HL-60 (cell line): ENCODE results near the gene INTS13.

Source experiments
- DNase-seq, 2 experiments: peaks; one replicate each; pipeline ENCODE4 v3.0.0-alpha.2; 2010 to 2020; ENCODE audit warnings: low read depth in 1 of 2, low spot score in 1 of 2
- H3K27ac ChIP-seq: fragments of 250-450 bp; sonication (Bioruptor Pico); replicated peaks from 2 replicates; pipeline ENCODE4 v1.5.1; 2020; ENCODE audit warnings: mild to moderate bottlenecking, moderate library complexity
- H3K27me3 ChIP-seq: fragments of 250-450 bp; sonication (Bioruptor Pico); 2 replicates; pipeline ENCODE4 v1.5.1; 2021; ENCODE audit warnings: mild to moderate bottlenecking, moderate library complexity; ENCODE audit not compliant: insufficient read depth, poor library complexity, severe bottlenecking
- H3K4me3 ChIP-seq: replicated peaks from 2 replicates; pipeline ENCODE4 v1.5.1; 2011; ENCODE audit warnings: mild to moderate bottlenecking, control low read depth, low read length; ENCODE audit not compliant: insufficient read depth
- CTCF ChIP-seq: IDR thresholded peaks from one replicate; pipeline ENCODE4 v1.5.1; 2011; ENCODE audit warnings: low read length, control low read depth, inconsistent platforms; ENCODE audit not compliant: insufficient read depth
- GABPA ChIP-seq: IDR thresholded peaks from 2 replicates; pipeline ENCODE4 v1.6.1; 2012; ENCODE audit warnings: low read depth
- POLR2AphosphoS5 ChIP-seq: IDR thresholded peaks from 2 replicates; pipeline ENCODE4 v1.6.1; 2012; ENCODE audit warnings: low read depth
- REST ChIP-seq: IDR thresholded peaks from 2 replicates; pipeline ENCODE4 v1.6.1; 2012; ENCODE audit warnings: low read depth; ENCODE audit not compliant: insufficient replicate concordance
- SPI1 ChIP-seq: IDR thresholded peaks from 2 replicates; pipeline ENCODE4 v1.6.1; 2012; ENCODE audit warnings: low read depth, mild to moderate bottlenecking, borderline replicate concordance

INTS13 gene

GRCh38 chr12:26895672-26896071, 42.1 kb downstream of the INTS13 start:
- DNase-seq = no peak
- no peaks in the 10 kb centered on the region for H3K27me3 ChIP-seq
- no peak overlapping the region for H3K27ac ChIP-seq
- H3K4me3 ChIP-seq = no peak overlapping the region
- TF ChIP-seq REST (no peak), POLR2AphosphoS5 (no peak)

GRCh38 chr12:26891704-26892103, 46.1 kb downstream of the INTS13 start:
- Histone ChIP-seq H3K27me3 (no peaks in the 10 kb centered on the region), H3K27ac (no peak overlapping the region), H3K4me3 (no peak overlapping the region)
- DNase-seq = no peak
- TF ChIP-seq CTCF (no peak), SPI1 (no peak), GABPA (no peak), POLR2AphosphoS5 (no peak), REST (no peak)

- Histone ChIP-seq H3K4me3 (no peak overlapping the region), H3K27me3 (no peaks in the 10 kb centered on the region), H3K27ac (no peak overlapping the region)
- no peak for DNase-seq
- TF ChIP-seq REST (no peak), POLR2AphosphoS5 (no peak), SPI1 (no peak), CTCF (no peak), GABPA (no peak)
Measured at GRCh38 chr12:26890784-26891183, 47.0 kb downstream of the INTS13 start.
